GM21381 (cell line): ENCODE results near the gene CEP162.
"Not testable (repeated sequence)": the region's sequence is repeated elsewhere in the genome, so short reads cannot be mapped to it uniquely, and the experiment has no call there.

Experiments
- ATAC-seq: cut with Tn5 transposase; IDR thresholded peaks from one replicate; pipeline ENCODE4 v1.9.1; 2021; ENCODE audit warnings: mild to moderate bottlenecking, moderate library complexity; ENCODE audit not compliant: unreplicated experiment

CEP162 gene

GRCh38 chr6:84227434-84228197, at the start of gene CEP162:
Gene CEP162, minus strand, starts transcription at chr6:84227643. Its CDS starts 1,250 bp downstream, at chr6:84226393.
- ATAC-seq = peak; percentile 98

- no peak for ATAC-seq
Measured at GRCh38 chr6:84274856-84275255, 47.4 kb upstream of the CEP162 start.

- no peak for ATAC-seq
Measured at GRCh38 chr6:84273048-84273809, 45.8 kb upstream of the CEP162 start.

- no peak for ATAC-seq
Measured at GRCh38 chr6:84272298-84272697, 44.9 kb upstream of the CEP162 start.

GRCh38 chr6:84271061-84271716, 43.7 kb upstream of the CEP162 start:
- ATAC-seq = no peak

- ATAC-seq = no peak
Measured at GRCh38 chr6:84269947-84270733, 42.7 kb upstream of the CEP162 start.

GRCh38 chr6:84268781-84269180, 41.3 kb upstream of the CEP162 start:
- ATAC-seq = no peak

GRCh38 chr6:84263557-84263956, 36.1 kb upstream of the CEP162 start:
- no peak for ATAC-seq

- no peak for ATAC-seq
Measured at GRCh38 chr6:84260926-84261325, 33.5 kb upstream of the CEP162 start.

GRCh38 chr6:84260196-84260595, 32.8 kb upstream of the CEP162 start:
- no peak for ATAC-seq

GRCh38 chr6:84258866-84259265, 31.4 kb upstream of the CEP162 start:
- ATAC-seq = no peak

- no peak for ATAC-seq
Measured at GRCh38 chr6:84258268-84258667, 30.8 kb upstream of the CEP162 start.

GRCh38 chr6:84255641-84256040, 28.2 kb upstream of the CEP162 start:
- ATAC-seq = no peak

GRCh38 chr6:84253380-84253779, 25.9 kb upstream of the CEP162 start:
- no peak for ATAC-seq

GRCh38 chr6:84251891-84252539, 24.6 kb upstream of the CEP162 start:
- no peak for ATAC-seq

- no peak for ATAC-seq
Measured at GRCh38 chr6:84249724-84250123, 22.3 kb upstream of the CEP162 start.

GRCh38 chr6:84244416-84245081, 17.1 kb upstream of the CEP162 start:
- not testable (repeated sequence) for ATAC-seq

- ATAC-seq = no peak
Measured at GRCh38 chr6:84243240-84243639, 15.8 kb upstream of the CEP162 start.

- no peak for ATAC-seq
Measured at GRCh38 chr6:84242265-84242664, 14.8 kb upstream of the CEP162 start.

- no peak for ATAC-seq
Measured at GRCh38 chr6:84228198-84228543, 728 bp upstream of the CEP162 start.
